ENCODE results near the gene PDE8A.
"Not testable (repeated sequence)": the region's sequence is repeated elsewhere in the genome, so short reads cannot be mapped to it uniquely, and the experiment has no call there.

DNA sequence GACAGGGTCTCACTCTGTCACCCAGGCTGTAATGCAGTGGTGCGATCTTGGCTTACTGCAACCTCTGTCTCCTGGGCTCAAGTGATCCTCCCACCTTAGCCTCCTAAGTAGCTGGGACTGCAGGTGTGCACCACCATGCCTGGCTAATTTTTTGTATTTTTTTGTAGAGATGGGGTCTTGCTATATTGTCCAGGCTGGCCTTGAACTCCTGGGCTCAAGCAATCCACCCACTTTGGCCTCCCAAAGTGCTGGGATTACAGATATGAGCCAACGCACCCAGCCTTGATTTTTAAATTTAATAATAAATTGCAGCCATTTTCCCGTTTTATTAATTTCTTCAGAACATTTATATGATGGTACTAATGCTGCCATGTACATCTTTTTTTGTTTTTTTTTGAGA, 15.6 kb downstream of the PDE8A start:
- not testable (repeated sequence) for TF ChIP-seq CTCF (IDR thresholded peaks at IDR 0.05); POLR2AphosphoS5 (IDR thresholded peaks at IDR 0.05; ENCODE audit: low read depth, low read length)
- TF ChIP-seq, protein P1, sequence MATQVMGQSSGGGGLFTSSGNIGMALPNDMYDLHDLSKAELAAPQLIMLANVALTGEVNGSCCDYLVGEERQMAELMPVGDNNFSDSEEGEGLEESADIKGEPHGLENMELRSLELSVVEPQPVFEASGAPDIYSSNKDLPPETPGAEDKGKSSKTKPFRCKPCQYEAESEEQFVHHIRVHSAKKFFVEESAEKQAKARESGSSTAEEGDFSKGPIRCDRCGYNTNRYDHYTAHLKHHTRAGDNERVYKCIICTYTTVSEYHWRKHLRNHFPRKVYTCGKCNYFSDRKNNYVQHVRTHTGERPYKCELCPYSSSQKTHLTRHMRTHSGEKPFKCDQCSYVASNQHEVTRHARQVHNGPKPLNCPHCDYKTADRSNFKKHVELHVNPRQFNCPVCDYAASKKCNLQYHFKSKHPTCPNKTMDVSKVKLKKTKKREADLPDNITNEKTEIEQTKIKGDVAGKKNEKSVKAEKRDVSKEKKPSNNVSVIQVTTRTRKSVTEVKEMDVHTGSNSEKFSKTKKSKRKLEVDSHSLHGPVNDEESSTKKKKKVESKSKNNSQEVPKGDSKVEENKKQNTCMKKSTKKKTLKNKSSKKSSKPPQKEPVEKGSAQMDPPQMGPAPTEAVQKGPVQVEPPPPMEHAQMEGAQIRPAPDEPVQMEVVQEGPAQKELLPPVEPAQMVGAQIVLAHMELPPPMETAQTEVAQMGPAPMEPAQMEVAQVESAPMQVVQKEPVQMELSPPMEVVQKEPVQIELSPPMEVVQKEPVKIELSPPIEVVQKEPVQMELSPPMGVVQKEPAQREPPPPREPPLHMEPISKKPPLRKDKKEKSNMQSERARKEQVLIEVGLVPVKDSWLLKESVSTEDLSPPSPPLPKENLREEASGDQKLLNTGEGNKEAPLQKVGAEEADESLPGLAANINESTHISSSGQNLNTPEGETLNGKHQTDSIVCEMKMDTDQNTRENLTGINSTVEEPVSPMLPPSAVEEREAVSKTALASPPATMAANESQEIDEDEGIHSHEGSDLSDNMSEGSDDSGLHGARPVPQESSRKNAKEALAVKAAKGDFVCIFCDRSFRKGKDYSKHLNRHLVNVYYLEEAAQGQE (IDR thresholded peaks at IDR 0.05; ENCODE audit: insufficient read depth in 1 of 2, low read depth in 2 of 2, low read length in 1 of 2) = not testable (repeated sequence)
